WTC11 (cell line): Measurements from ENCODE around the gene OBI1. TPM values are rescaled to one million over a fixed set of nuclear protein-coding genes. Genes with fewer than 3 reads are reported as not detected.

ENCODE experiments used
- ATAC-seq: fragments of 200-7000 bp; cut with Tn5 transposase; 2 replicates; pipeline ENCODE4 v1.10.0; 2021; ENCODE audit warnings: mild to moderate bottlenecking, moderate library complexity
- CTCF ChIA-PET: fragments of 300-600 bp; sonication (Branson Sonifier 250); formaldehyde crosslinking; loops from one replicate; lab custom pipeline; 2021; ENCODE audit warnings: antibody characterized with exemption; lab: Charles Lee
- POLR2A ChIA-PET: fragments of 350-600 bp; sonication (Branson Sonifier 250); formaldehyde crosslinking; loops from one replicate; lab custom pipeline; 2021; ENCODE audit warnings: antibody characterized with exemption; lab: Charles Lee
- DNase-seq: peaks from one replicate; pipeline ENCODE4 v3.0.0; 2021; ENCODE audit warnings: low spot score
- H3K27ac Mint-ChIP-seq: 2 replicates; pipeline ENCODE4 v1.8.0; 2021; ENCODE audit warnings: mixed read lengths
- H3K27me3 Mint-ChIP-seq: 2 replicates; pipeline ENCODE4 v1.8.0; 2021; ENCODE audit warnings: low read depth, mild to moderate bottlenecking, moderate library complexity, mixed read lengths
- H3K36me3 Mint-ChIP-seq: 2 replicates; pipeline ENCODE4 v1.8.0; 2021; ENCODE audit warnings: mixed read lengths
- H3K4me1 Mint-ChIP-seq: 2 replicates; pipeline ENCODE4 v1.8.0; 2022; ENCODE audit warnings: mixed read lengths
- H3K4me3 Mint-ChIP-seq: 2 replicates; pipeline ENCODE4 v1.8.0; 2021; ENCODE audit warnings: mild to moderate bottlenecking, moderate library complexity, mixed read lengths
- H3K9me3 Mint-ChIP-seq: 2 replicates; pipeline ENCODE4 v1.8.0; 2021; ENCODE audit warnings: mixed read lengths
- AR ChIP-seq: fragments of 250-450 bp; sonication (Bioruptor Pico); IDR thresholded peaks from 2 replicates; pipeline ENCODE4 v1.9.0; 2021; ENCODE audit warnings: mild to moderate bottlenecking
- ARID4B ChIP-seq: sonication (generic); formaldehyde crosslinking; IDR thresholded peaks from 2 replicates; pipeline ENCODE4 v1.8.0; 2023; ENCODE audit warnings: missing genetic modification reagents, mild to moderate bottlenecking, borderline replicate concordance
- CREB1 ChIP-seq: sonication (generic); formaldehyde crosslinking; IDR thresholded peaks from 2 replicates; pipeline ENCODE4 v1.8.0; 2023; ENCODE audit warnings: mild to moderate bottlenecking, missing genetic modification reagents
- FOXJ3 ChIP-seq: sonication (generic); formaldehyde crosslinking; IDR thresholded peaks from 2 replicates; pipeline ENCODE4 v1.9.0; 2021; ENCODE audit warnings: missing genetic modification reagents, mild to moderate bottlenecking, borderline replicate concordance
- FOXK1 ChIP-seq: sonication (generic); formaldehyde crosslinking; IDR thresholded peaks from 2 replicates; pipeline ENCODE4 v1.8.0; 2022; ENCODE audit warnings: mild to moderate bottlenecking, moderate library complexity, missing genetic modification reagents
- IRF2 ChIP-seq: sonication (generic); formaldehyde crosslinking; IDR thresholded peaks from 2 replicates; pipeline ENCODE4 v1.8.0; 2022; ENCODE audit warnings: low read depth, missing genetic modification reagents, borderline replicate concordance
- NFATC4 ChIP-seq: fragments of 250-450 bp; sonication (Bioruptor Pico); IDR thresholded peaks from 2 replicates; pipeline ENCODE4 v1.9.0; 2021; ENCODE audit warnings: mild to moderate bottlenecking
- NFE2L1 ChIP-seq: sonication (generic); formaldehyde crosslinking; IDR thresholded peaks from 2 replicates; pipeline ENCODE4 v1.8.1; 2023; ENCODE audit warnings: missing genetic modification reagents
- NR1H2 ChIP-seq: sonication (generic); formaldehyde crosslinking; IDR thresholded peaks from 2 replicates; pipeline ENCODE4 v1.9.0; 2021; ENCODE audit warnings: mild to moderate bottlenecking, moderate library complexity, missing genetic modification reagents
- NR3C1 ChIP-seq: sonication (generic); formaldehyde crosslinking; conservative IDR thresholded peaks from 2 replicates; pipeline ENCODE4 v1.8.1; 2023; ENCODE audit warnings: low read depth, mild to moderate bottlenecking, missing genetic modification reagents
- SP1 ChIP-seq: sonication (generic); formaldehyde crosslinking; conservative IDR thresholded peaks from 2 replicates; pipeline ENCODE4 v1.8.1; 2022; ENCODE audit warnings: missing genetic modification reagents
- TCF7 ChIP-seq: sonication (generic); formaldehyde crosslinking; IDR thresholded peaks from 2 replicates; pipeline ENCODE4 v1.8.0; 2022; ENCODE audit warnings: mild to moderate bottlenecking, low read depth, missing genetic modification reagents, moderate library complexity
- USF1 ChIP-seq: sonication (generic); formaldehyde crosslinking; IDR thresholded peaks from 2 replicates; pipeline ENCODE4 v1.8.0; 2022; ENCODE audit warnings: mild to moderate bottlenecking, missing genetic modification reagents
- ZBTB43 ChIP-seq: sonication (generic); formaldehyde crosslinking; IDR thresholded peaks from 2 replicates; pipeline ENCODE4 v1.8.1; 2023; ENCODE audit warnings: mild to moderate bottlenecking, missing genetic modification reagents
- ZNF121 ChIP-seq: sonication (generic); formaldehyde crosslinking; IDR thresholded peaks from 2 replicates; pipeline ENCODE4 v1.8.0; 2023; ENCODE audit warnings: missing genetic modification reagents
- ZNF317 ChIP-seq: sonication (generic); formaldehyde crosslinking; IDR thresholded peaks from 2 replicates; pipeline ENCODE4 v1.8.1; 2023; ENCODE audit warnings: low read depth, mild to moderate bottlenecking, moderate library complexity, missing genetic modification reagents, borderline replicate concordance
- total RNA-seq: library from RNA; stranded (reverse); gene quantifications from 3 replicates; pipeline ENCODE4 v1.2.3, GENCODE V29; 2021
- TF ChIP-seq, protein P1 (sequence below): fragments of 250-450 bp; sonication (Bioruptor Pico); IDR thresholded peaks from 2 replicates; pipeline ENCODE4 v2.1.2; 2022; ENCODE audit warnings: mild to moderate bottlenecking, moderate library complexity
- TF ChIP-seq, protein P2 (sequence below): sonication (generic); formaldehyde crosslinking; IDR thresholded peaks from 2 replicates; pipeline ENCODE4 v1.8.0; 2023; ENCODE audit warnings: mild to moderate bottlenecking, missing genetic modification reagents

The OBI1 gene
- total RNA-seq, 1 experiment from 2014 or later: 13.4 TPM

GRCh38 chr13:78572459-78572858 lies 86.5 kb downstream of the OBI1 start:
- no peak for TF ChIP-seq ZNF317 (CRISPR knock-in tag)
- no peak for TF ChIP-seq CREB1
- TF ChIP-seq NFE2L1 (CRISPR knock-in tag): no peak
- no peak for TF ChIP-seq ZBTB43 (CRISPR knock-in tag)
- no peak for TF ChIP-seq ZNF121 (CRISPR knock-in tag)
- TF ChIP-seq AR (CRISPR knock-in tag): no peak
- TF ChIP-seq, protein P1, sequence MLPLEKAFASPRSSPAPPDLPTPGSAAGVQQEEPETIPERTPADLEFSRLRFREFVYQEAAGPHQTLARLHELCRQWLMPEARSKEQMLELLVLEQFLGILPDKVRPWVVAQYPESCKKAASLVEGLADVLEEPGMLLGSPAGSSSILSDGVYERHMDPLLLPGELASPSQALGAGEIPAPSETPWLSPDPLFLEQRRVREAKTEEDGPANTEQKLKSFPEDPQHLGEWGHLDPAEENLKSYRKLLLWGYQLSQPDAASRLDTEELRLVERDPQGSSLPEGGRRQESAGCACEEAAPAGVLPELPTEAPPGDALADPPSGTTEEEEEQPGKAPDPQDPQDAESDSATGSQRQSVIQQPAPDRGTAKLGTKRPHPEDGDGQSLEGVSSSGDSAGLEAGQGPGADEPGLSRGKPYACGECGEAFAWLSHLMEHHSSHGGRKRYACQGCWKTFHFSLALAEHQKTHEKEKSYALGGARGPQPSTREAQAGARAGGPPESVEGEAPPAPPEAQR: no peak
- TF ChIP-seq IRF2 (CRISPR knock-in tag): no peak
- TF ChIP-seq, protein P2, sequence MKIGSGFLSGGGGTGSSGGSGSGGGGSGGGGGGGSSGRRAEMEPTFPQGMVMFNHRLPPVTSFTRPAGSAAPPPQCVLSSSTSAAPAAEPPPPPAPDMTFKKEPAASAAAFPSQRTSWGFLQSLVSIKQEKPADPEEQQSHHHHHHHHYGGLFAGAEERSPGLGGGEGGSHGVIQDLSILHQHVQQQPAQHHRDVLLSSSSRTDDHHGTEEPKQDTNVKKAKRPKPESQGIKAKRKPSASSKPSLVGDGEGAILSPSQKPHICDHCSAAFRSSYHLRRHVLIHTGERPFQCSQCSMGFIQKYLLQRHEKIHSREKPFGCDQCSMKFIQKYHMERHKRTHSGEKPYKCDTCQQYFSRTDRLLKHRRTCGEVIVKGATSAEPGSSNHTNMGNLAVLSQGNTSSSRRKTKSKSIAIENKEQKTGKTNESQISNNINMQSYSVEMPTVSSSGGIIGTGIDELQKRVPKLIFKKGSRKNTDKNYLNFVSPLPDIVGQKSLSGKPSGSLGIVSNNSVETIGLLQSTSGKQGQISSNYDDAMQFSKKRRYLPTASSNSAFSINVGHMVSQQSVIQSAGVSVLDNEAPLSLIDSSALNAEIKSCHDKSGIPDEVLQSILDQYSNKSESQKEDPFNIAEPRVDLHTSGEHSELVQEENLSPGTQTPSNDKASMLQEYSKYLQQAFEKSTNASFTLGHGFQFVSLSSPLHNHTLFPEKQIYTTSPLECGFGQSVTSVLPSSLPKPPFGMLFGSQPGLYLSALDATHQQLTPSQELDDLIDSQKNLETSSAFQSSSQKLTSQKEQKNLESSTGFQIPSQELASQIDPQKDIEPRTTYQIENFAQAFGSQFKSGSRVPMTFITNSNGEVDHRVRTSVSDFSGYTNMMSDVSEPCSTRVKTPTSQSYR (CRISPR knock-in tag): no peak
- no peak for TF ChIP-seq FOXJ3 (CRISPR knock-in tag)
- no peak for TF ChIP-seq NFATC4
- no peak for TF ChIP-seq NR3C1 (CRISPR knock-in tag)
- TF ChIP-seq USF1 (CRISPR knock-in tag): no peak
- TF ChIP-seq TCF7: no peak
- TF ChIP-seq NR1H2 (CRISPR knock-in tag): no peak
- TF ChIP-seq SP1 (CRISPR knock-in tag): no peak
- TF ChIP-seq ARID4B (CRISPR knock-in tag): no peak
- no peak for TF ChIP-seq FOXK1 (CRISPR knock-in tag)
- Mint-ChIP-seq H3K27ac (no peak overlapping the region), H3K36me3 (no peaks in the 10 kb centered on the region), H3K4me1 (no peaks in the 10 kb centered on the region), H3K9me3 (no peaks in the 10 kb centered on the region), H3K27me3 (no peaks in the 10 kb centered on the region), H3K4me3 (no peak overlapping the region)
- ChIA-PET POLR2A (no interaction called here), CTCF (interaction anchor here (1.9 kb wide), 1 partner anchor 14 kb away, joined by 7 read pairs; no protein-coding TSS in a partner anchor)
- ATAC-seq (no peak), DNase-seq (no peak)
